ENCODE data around the gene MLC1. TPM values are rescaled to one million over a fixed set of nuclear protein-coding genes. Genes with fewer than 3 reads are reported as not detected.

The MLC1 gene
- total RNA-seq, 1 donor from 2014 or later = not detected

DNA sequence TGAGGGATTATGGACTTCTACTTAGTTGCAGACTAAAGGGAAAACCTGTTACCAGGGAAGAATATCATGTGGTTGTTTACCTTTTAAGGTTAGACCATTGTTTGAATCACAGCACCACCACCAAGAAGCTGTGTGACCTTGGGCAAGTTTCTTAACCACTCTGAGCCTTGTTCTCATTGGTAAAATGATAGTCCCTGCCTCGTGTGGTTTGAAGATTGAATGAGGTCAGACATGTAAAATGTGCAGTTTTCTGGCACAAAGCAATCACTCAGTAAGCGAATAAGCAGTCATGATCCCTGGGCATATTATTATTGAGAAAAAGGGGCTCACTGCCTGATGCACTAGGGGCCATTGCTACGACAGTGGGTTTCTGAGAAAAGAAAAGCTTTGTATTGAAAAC lies 32.9 kb upstream of the MLC1 start:
- DNase-seq (ENCODE audit: low read depth) = no peak
- no peak overlapping the region for H3K4me3 ChIP-seq (ENCODE audit: low read depth, low read length)
- H3K27me3 ChIP-seq (ENCODE audit: control insufficient read depth, insufficient read depth, low read length) = peaks cover 8% of the 10 kb centered on the region
- TF ChIP-seq, protein P1, sequence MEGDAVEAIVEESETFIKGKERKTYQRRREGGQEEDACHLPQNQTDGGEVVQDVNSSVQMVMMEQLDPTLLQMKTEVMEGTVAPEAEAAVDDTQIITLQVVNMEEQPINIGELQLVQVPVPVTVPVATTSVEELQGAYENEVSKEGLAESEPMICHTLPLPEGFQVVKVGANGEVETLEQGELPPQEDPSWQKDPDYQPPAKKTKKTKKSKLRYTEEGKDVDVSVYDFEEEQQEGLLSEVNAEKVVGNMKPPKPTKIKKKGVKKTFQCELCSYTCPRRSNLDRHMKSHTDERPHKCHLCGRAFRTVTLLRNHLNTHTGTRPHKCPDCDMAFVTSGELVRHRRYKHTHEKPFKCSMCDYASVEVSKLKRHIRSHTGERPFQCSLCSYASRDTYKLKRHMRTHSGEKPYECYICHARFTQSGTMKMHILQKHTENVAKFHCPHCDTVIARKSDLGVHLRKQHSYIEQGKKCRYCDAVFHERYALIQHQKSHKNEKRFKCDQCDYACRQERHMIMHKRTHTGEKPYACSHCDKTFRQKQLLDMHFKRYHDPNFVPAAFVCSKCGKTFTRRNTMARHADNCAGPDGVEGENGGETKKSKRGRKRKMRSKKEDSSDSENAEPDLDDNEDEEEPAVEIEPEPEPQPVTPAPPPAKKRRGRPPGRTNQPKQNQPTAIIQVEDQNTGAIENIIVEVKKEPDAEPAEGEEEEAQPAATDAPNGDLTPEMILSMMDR (IDR thresholded peaks at IDR 0.05; ENCODE audit: insufficient read depth, low read length, poor library complexity, severe bottlenecking) = no peak
- H3K36me3 ChIP-seq (ENCODE audit: control insufficient read depth, insufficient read depth, low read length) = no peaks in the 10 kb centered on the region

DNA sequence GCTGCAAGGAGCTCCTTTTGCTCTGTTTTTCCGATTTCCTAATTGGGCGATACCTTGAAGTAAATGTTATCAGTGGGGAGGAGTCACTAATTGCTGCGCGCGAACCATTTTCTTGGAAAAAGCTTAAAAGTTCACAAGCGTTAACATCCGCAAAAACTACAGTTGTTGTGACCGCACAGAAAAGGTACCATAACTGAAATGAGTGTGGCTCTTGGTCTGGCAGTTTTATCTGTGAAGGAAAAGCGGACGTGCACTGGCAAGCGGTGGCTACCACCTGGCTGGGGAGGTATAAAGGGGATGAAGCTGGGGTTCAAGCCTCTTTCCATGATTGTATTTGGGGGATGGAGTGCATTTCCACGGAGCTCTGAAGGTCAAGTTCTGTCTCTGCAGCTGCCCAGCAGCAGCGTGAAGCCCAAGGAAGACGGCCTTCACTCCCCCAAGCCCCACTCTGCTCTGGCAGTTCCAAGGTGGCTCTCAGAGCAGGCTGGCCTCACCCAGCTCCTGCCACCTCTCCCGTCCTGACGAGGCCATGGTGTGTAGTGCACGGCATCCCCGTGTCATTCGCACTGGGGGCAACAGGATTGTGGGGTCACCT lies 32.0 kb upstream of the MLC1 start:
- H3K36me3 ChIP-seq (ENCODE audit: control insufficient read depth, insufficient read depth, low read length) = no peaks in the 10 kb centered on the region
- TF ChIP-seq, protein P1 (IDR thresholded peaks at IDR 0.05; ENCODE audit: insufficient read depth, low read length, poor library complexity, severe bottlenecking) = no peak
- H3K4me3 ChIP-seq (ENCODE audit: low read depth, low read length) = no peak overlapping the region
- DNase-seq (ENCODE audit: low read depth) = no peak
- peaks cover 8% of the 10 kb centered on the region for H3K27me3 ChIP-seq (ENCODE audit: control insufficient read depth, insufficient read depth, low read length)

DNA sequence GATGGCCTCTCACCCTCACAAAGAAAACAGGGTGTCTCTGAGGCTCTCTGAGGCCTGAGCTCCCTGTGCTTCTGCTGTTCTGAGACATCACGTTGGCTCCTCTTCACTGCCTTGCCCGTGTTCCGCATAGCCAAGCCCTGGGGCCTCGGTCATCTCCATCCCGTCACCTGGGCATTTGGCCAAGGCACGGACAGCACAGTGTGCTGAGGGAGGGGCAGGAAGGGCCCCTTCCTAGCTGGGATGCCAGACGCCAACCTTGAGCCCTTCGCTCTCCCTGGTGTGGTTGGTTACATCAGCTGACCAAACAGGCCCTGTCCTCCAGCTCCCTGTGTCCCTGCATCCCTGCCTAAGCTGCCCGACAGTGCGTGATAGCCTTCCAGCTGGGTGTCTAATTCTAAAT lies 30.5 kb upstream of the MLC1 start:
- H3K36me3 ChIP-seq (ENCODE audit: control insufficient read depth, insufficient read depth, low read length) = no peaks in the 10 kb centered on the region
- TF ChIP-seq, protein P1 (IDR thresholded peaks at IDR 0.05; ENCODE audit: insufficient read depth, low read length, poor library complexity, severe bottlenecking) = no peak
- no peak overlapping the region for H3K4me3 ChIP-seq (ENCODE audit: low read depth, low read length)
- H3K27me3 ChIP-seq (ENCODE audit: control insufficient read depth, insufficient read depth, low read length) = peaks cover 8% of the 10 kb centered on the region
- no peak for DNase-seq (ENCODE audit: low read depth)

DNA sequence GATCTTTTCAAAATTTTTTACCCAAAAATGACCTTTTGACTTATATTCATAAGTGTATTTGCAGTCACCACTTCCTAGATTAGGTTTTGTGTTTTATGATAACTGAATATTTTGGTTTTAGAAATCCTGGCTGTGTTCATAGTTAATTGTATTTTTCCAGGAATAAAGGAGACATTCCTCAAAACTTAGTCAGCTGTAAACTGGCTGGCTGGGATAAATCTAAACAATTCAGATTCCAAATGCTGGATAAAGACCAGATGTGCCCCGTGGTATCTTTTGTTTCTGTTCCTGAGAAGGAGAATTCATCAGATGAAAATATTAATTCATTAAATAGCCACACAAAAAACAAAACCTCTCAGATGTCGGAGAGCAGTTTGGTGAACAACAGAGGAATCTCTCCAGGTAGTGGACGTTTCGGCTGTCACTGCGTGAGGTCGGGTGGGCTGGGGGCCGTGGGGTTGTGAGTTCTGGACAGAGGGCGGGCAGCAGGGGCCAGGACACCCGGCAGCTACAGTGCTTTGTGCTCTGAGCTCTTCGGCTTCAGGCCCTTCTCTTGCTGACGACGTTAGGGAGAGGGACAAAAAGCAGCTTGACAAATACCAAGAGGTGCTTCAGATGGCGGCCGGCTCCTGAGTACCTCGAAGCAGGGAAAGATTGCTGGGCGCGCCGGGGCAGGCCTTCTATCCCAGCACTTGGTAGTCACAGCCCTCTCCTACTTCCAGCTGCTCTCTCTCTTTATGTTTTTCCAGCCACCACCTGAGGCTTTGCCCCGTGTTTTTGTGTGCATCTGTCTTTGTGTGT lies 29.2 kb upstream of the MLC1 start:
- no peaks in the 10 kb centered on the region for H3K36me3 ChIP-seq (ENCODE audit: control insufficient read depth, insufficient read depth, low read length)
- TF ChIP-seq, protein P1 (IDR thresholded peaks at IDR 0.05; ENCODE audit: insufficient read depth, low read length, poor library complexity, severe bottlenecking) = no peak
- H3K27me3 ChIP-seq (ENCODE audit: control insufficient read depth, insufficient read depth, low read length) = peaks cover 4% of the 10 kb centered on the region
- H3K4me3 ChIP-seq (ENCODE audit: low read depth, low read length) = no peak overlapping the region
- DNase-seq (ENCODE audit: low read depth) = no peak

DNA sequence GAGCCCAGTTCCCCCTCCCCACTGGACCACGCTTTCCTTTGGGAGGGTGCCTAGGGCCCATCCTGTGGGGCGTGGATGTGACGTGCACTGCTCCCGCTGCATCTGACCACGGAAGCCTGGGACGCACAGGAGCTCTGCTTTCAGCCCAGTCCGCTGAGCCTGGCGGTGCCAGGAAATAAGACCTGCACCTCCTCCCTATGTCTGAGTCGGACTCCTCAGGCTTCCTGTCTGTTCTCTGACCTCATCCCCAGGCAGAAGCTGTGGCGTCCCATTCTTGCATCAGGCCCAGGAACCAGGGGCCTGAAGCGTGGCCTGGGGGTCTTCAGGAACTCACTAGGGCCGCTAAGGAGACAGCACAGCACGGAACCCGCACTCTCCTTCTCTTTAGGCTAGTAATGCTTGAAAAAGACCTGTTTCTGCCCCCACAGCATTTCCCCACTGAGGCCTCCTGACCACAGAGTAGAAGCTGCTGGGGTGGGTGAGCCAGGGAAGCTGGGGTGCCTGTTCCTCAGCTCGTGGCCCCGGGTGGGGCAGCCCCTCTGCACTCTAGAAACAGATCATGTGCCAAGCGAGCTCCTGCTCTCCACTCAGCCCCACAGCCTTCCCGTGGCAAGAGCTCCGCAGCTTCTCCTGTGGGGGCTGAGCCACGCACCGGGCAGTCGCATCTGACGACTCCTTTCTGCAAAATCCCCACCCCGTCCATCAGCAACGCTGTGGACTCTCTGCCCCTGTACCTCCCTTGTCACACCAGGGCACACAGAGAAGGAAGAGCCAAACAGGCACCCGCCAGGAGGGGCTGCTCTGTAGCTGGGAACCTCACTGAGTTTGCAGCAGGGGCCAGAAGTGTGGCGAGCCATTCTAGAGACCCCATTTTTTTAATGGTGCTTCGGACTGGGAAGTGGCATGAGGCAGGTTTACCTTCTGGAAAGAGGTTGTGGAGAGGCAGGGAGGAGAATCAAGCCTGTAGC lies 27.2 kb upstream of the MLC1 start:
- DNase-seq (ENCODE audit: low read depth) = peak; percentile 23
- TF ChIP-seq, protein P1 (IDR thresholded peaks at IDR 0.05; ENCODE audit: insufficient read depth, low read length, poor library complexity, severe bottlenecking) = no peak

More for the DNA sequence above, 27.2 kb upstream of the MLC1 start:
- Histone ChIP-seq H3K27me3 (ENCODE audit: control insufficient read depth, insufficient read depth, low read length) (no peaks in the 10 kb centered on the region), H3K4me3 (ENCODE audit: low read depth, low read length) (no peak overlapping the region), H3K36me3 (ENCODE audit: control insufficient read depth, insufficient read depth, low read length) (no peaks in the 10 kb centered on the region)

Measured in kidney epithelial cell (primary cell).